ENCODE results near the gene PROSER1. TPM values are rescaled to one million over a fixed set of nuclear protein-coding genes. Genes with fewer than 3 reads are reported as not detected.

Gene PROSER1
- total and polyA plus RNA-seq, 9 of the 15 experiments (the other 6 are each of a cell fraction or from before 2014, with no cell fraction given), result 9.2 to 36.2 (median 10.4) TPM

DNA sequence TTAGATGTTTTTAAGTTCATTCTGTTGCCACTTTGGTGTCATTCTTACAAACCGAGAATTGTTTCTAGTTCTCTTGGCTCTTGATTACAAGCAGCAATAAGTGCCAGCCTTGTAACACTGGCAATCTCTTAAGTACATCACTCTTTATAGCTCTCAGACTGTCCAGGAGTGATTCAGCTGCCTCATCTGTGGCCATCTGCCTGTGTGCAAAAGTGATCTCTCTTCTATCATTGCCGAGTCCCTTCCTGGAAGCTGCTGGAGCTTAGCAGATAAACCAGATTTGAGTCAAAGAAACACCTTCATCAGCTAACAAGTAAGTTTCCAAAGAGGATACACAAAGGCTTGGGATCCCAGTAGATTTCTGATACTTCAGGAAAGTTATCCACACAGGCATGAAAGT, 70.4 kb downstream of the PROSER1 start:
- no peak for TF ChIP-seq MYC (IDR thresholded peaks at IDR 0.05; ENCODE audit: low read depth, low read length)
- TF ChIP-seq MYC (CRISPR knock-in tag; IDR thresholded peaks at IDR 0.05; ENCODE audit: borderline replicate concordance, low read depth), result no peak
- TF ChIP-seq SRSF3 (IDR thresholded peaks at IDR 0.05; ENCODE audit: insufficient read depth, low read length), result no peak
- TF ChIP-seq TOE1 (IDR thresholded peaks at IDR 0.05; ENCODE audit: borderline replicate concordance), result no peak
- TF ChIP-seq TOE1 (CRISPR knock-in tag; IDR thresholded peaks at IDR 0.05; ENCODE audit: borderline replicate concordance, low read depth), result no peak
- no peak for TF ChIP-seq SREBF2 (CRISPR knock-in tag; IDR thresholded peaks at IDR 0.05)
- TF ChIP-seq TGIF2 (CRISPR knock-in tag; IDR thresholded peaks at IDR 0.05), result no peak
- no peak for TF ChIP-seq GTF2A2 (tag; IDR thresholded peaks at IDR 0.05)
- TF ChIP-seq ZNF780A (CRISPR knock-in tag; IDR thresholded peaks at IDR 0.05), result no peak
- TF ChIP-seq MYNN (IDR thresholded peaks at IDR 0.05), result no peak
- TF ChIP-seq MYNN (CRISPR knock-in tag; IDR thresholded peaks at IDR 0.05), result no peak
- no peak for TF ChIP-seq IRF2 (CRISPR knock-in tag; IDR thresholded peaks at IDR 0.05)
- no peak for TF ChIP-seq GATA2 (CRISPR knock-in tag; IDR thresholded peaks at IDR 0.05)
- no peak for TF ChIP-seq BCL6 (CRISPR knock-in tag; IDR thresholded peaks at IDR 0.05)
- TF ChIP-seq ZNF408 (CRISPR knock-in tag; IDR thresholded peaks at IDR 0.05; ENCODE audit: low read depth), result no peak
- no peak for TF ChIP-seq SNAPC5 (CRISPR knock-in tag; IDR thresholded peaks at IDR 0.05)
- TF ChIP-seq NFIC (IDR thresholded peaks at IDR 0.05), result no peak
- TF ChIP-seq EGR1 (conservative IDR thresholded peaks at IDR 0.05), result no peak
- no peak for TF ChIP-seq EWSR1 (IDR thresholded peaks at IDR 0.05; ENCODE audit: borderline replicate concordance, low read depth, partially characterized antibody)
- TF ChIP-seq BMI1 (IDR thresholded peaks at IDR 0.05; ENCODE audit: low read length), result no peak
- TF ChIP-seq SPI1 (IDR thresholded peaks at IDR 0.05; ENCODE audit: borderline replicate concordance, low read depth, low read length), result no peak
- TF ChIP-seq RFX5 (IDR thresholded peaks at IDR 0.05; ENCODE audit: low read depth, low read length), result no peak
- Histone ChIP-seq H3K4me1 (replicated peaks in 1 of 2; ENCODE audit: control insufficient read depth in 2 of 2, insufficient read depth in 2 of 2, low read length in 2 of 2) (no peaks in the 10 kb centered on the region; a peak in 1 of 5 replicates), H3K79me2 (ENCODE audit: control insufficient read depth, insufficient read depth, low read length) (no peaks in the 10 kb centered on the region), H4K20me1 (replicated peaks; ENCODE audit: control insufficient read depth, insufficient read depth, low read length) (no peaks in the 10 kb centered on the region), H3K27ac (ENCODE audit: extremely low read depth, low read depth, low read length) (no peak overlapping the region), H3K9ac (ENCODE audit: insufficient read depth in 1 of 2, low read depth in 2 of 2, low read length in 2 of 2) (no peak overlapping the region), H3K4me3 (no peak overlapping the region), H3K36me3 (ENCODE audit: control insufficient read depth, insufficient read depth, low read length) (no peaks in the 10 kb centered on the region), H3K27me3 (ENCODE audit: control insufficient read depth in 2 of 2, insufficient read depth in 2 of 2, low read length in 2 of 2) (no peaks in the 10 kb centered on the region; a peak in 1 of 5 replicates), H3K9me3 (replicated peaks; ENCODE audit: control insufficient read depth, insufficient read depth, low read depth, low read length) (no peaks in the 10 kb centered on the region), H3K9me1 (ENCODE audit: control insufficient read depth, insufficient read depth, low read length) (no peaks in the 10 kb centered on the region), H2AFZ (ENCODE audit: low read depth, low read length) (no peak overlapping the region), H3K4me2 (ENCODE audit: insufficient read depth, low read length) (no peak overlapping the region)
- POLR2A ChIA-PET, result no interaction called here
- DNase-seq (ENCODE audit: extremely low read depth in 1 of 4, low spot score in 3 of 4) (no peak), FAIRE-seq (no peak), ATAC-seq (no peak)
- 0% methylated on average over 2 of the region's 2 CpGs for WGBS (ENCODE audit: insufficient coverage, low coverage, missing lambda C conversion rate)
- intact Hi-C loops (cut with micrococcal nuclease), result no loop called here
- no TSS peak for BruUV-seq (replicated peaks)
- in situ Hi-C loops (cut with MboI), result loop anchor here (25.0 kb wide), 1 partner anchor 645 kb away; the partner anchor contains the start of gene LHFPL6
- CTCF ChIA-PET (ENCODE audit: low intra/inter-chr PET ratio), result no interaction called here
